Uterus (tissue), 4 donors: ENCODE results near the gene SPRED3. TPM values are rescaled to one million over a fixed set of nuclear protein-coding genes. Genes with fewer than 3 reads are reported as not detected.
"Not testable (repeated sequence)": the region's sequence is repeated elsewhere in the genome, so short reads cannot be mapped to it uniquely, and the experiment has no call there.

ENCODE experiments used
- DNase-seq, 2 donors: peaks; one replicate each; pipeline ENCODE4 v3.0.0-alpha.2; 2019 to 2020
- H3K27ac ChIP-seq, 2 donors: fragments of 200-600 bp; sonication (generic); 1 replicate in 1 of 2; 2 replicates in 1 of 2; pipeline ENCODE4 v1.5.1; 2016 to 2018
- H3K27me3 ChIP-seq, 2 donors: fragments of 200-600 bp; sonication (generic); one replicate each; pipeline ENCODE4 v1.5.1; 2018 to 2019; ENCODE audit warnings: control low read depth in 1 of 2
- H3K36me3 ChIP-seq, 2 donors: fragments of 200-600 bp; sonication (generic); one replicate each; pipeline ENCODE4 v1.5.1; 2019; ENCODE audit warnings: control low read depth in 1 of 2
- H3K4me1 ChIP-seq, 2 donors: fragments of 200-600 bp; sonication (generic); one replicate each; pipeline ENCODE4 v1.5.1; 2018 to 2019; ENCODE audit warnings: control low read depth in 1 of 2
- H3K4me3 ChIP-seq, 2 donors: fragments of 200-600 bp; sonication (generic); 1 replicate in 1 of 2; 2 replicates in 1 of 2; pipeline ENCODE4 v1.5.1; 2018 to 2019; ENCODE audit warnings: mild to moderate bottlenecking in 1 of 2
- H3K9me3 ChIP-seq, 2 donors: fragments of 200-600 bp; sonication (generic); one replicate each; pipeline ENCODE4 v1.5.1; 2019; ENCODE audit warnings: control low read depth in 1 of 2
- CTCF ChIP-seq, 4 experiments: fragments of 200-600 bp in 2 of 4; fragments of 450-650 bp in 2 of 4; sonication (generic) in 2 of 4; IDR thresholded peaks; one replicate each; pipeline ENCODE4 v1.5.1; 2016 to 2019; ENCODE audit warnings: antibody characterized with exemption in 4 of 4, mild to moderate bottlenecking in 2 of 4, moderate library complexity in 1 of 4
- POLR2A ChIP-seq, 2 donors: fragments of 450-650 bp; IDR thresholded peaks; one replicate each; pipeline ENCODE4 v1.6.1; 2016; ENCODE audit warnings: antibody characterized with exemption in 2 of 2, mild to moderate bottlenecking in 1 of 2, moderate library complexity in 1 of 2
- intact Hi-C: fragments of 100-400 bp; cut with DNase I; formaldehyde crosslinking; loops from one replicate; pipeline ENCODE4 v1.15.1; 2023; ENCODE audit warnings: low total_unique reads
- total RNA-seq, 4 donors: library from RNA; depleted of rRNA in 3 of 4; stranded (reverse); fragments of >200 nt in 3 of 4; gene quantifications; one replicate each; pipeline versions ENCODE4 v1.1.0 to v1.2.4, GENCODE V29; 2014 to 2023
- donor health status: DM: yes; HTN: yes; CAD: no.

Gene SPRED3
- total RNA-seq, 4 donors from 2014 or later, result 0.88 to 5.7 TPM; not detected in 2

- no peak for DNase-seq
- intact Hi-C loops, result loop anchor here (5.0 kb wide), 1 partner anchor 217 kb away; no protein-coding TSS in a partner anchor
These were observed 16.4 kb downstream of the SPRED3 start for GRCh38 chr19:38404858-38405257.

GRCh38 chr19:38405276-38405675 lies 16.8 kb downstream of the SPRED3 start:
- Histone ChIP-seq H3K36me3 (no peaks in the 10 kb centered on the region), H3K4me3 (no peak overlapping the region), H3K9me3 (no peaks in the 10 kb centered on the region), H3K4me1 (no peaks in the 10 kb centered on the region), H3K27ac (no peak overlapping the region), H3K27me3 (no peaks in the 10 kb centered on the region)
- DNase-seq, result no peak
- intact Hi-C loops, result loop anchor here (5.0 kb wide), 1 partner anchor 217 kb away; no protein-coding TSS in a partner anchor
- TF ChIP-seq CTCF (IDR thresholded peaks at IDR 0.05) (no peak), POLR2A (IDR thresholded peaks at IDR 0.05) (no peak)

More at GRCh38 chr19:38404858-38405257, 16.4 kb downstream of the SPRED3 start:
- Histone ChIP-seq H3K27ac (no peak overlapping the region), H3K4me1 (no peaks in the 10 kb centered on the region), H3K9me3 (no peaks in the 10 kb centered on the region), H3K36me3 (no peaks in the 10 kb centered on the region), H3K4me3 (no peak overlapping the region), H3K27me3 (no peaks in the 10 kb centered on the region)
- TF ChIP-seq POLR2A (IDR thresholded peaks at IDR 0.05) (no peak), CTCF (IDR thresholded peaks at IDR 0.05) (no peak)

GRCh38 chr19:38409631-38410133 lies 21.2 kb downstream of the SPRED3 start:
- no peaks in the 10 kb centered on the region for H3K9me3 ChIP-seq
- H3K27me3 ChIP-seq, result no peaks in the 10 kb centered on the region
- H3K4me1 ChIP-seq, result no peaks in the 10 kb centered on the region
- H3K4me3 ChIP-seq, result no peak overlapping the region
- intact Hi-C loops, result loop anchor here (5.0 kb wide), 1 partner anchor 213 kb away; no protein-coding TSS in a partner anchor
- H3K36me3 ChIP-seq, result no peaks in the 10 kb centered on the region
- no peak overlapping the region for H3K27ac ChIP-seq
- TF ChIP-seq CTCF (IDR thresholded peaks at IDR 0.05) (no peak), POLR2A (IDR thresholded peaks at IDR 0.05) (no peak)
- no peak for DNase-seq

- H3K27me3 ChIP-seq, H3K36me3 ChIP-seq, H3K27ac ChIP-seq, intact Hi-C loops, H3K4me1 ChIP-seq, DNase-seq, H3K9me3 ChIP-seq, H3K4me3 ChIP-seq: not testable (repeated sequence)
These were observed 21.9 kb downstream of the SPRED3 start for GRCh38 chr19:38410407-38410806.

- no peak for DNase-seq
- Histone ChIP-seq H3K9me3 (no peaks in the 10 kb centered on the region), H3K4me3 (no peak overlapping the region), H3K4me1 (no peaks in the 10 kb centered on the region), H3K27ac (no peak overlapping the region), H3K27me3 (no peaks in the 10 kb centered on the region), H3K36me3 (no peaks in the 10 kb centered on the region)
- intact Hi-C loops, result no loop called here
- no peak for TF ChIP-seq POLR2A (IDR thresholded peaks at IDR 0.05)
- TF ChIP-seq CTCF (IDR thresholded peaks at IDR 0.05), result no peak
These were observed 22.7 kb downstream of the SPRED3 start for GRCh38 chr19:38411041-38411712.

GRCh38 chr19:38411898-38412297 lies 23.4 kb downstream of the SPRED3 start:
- DNase-seq, intact Hi-C loops: not testable (repeated sequence)

More at GRCh38 chr19:38411898-38412297, 23.4 kb downstream of the SPRED3 start:
- not testable (repeated sequence) for H3K4me3 ChIP-seq, H3K27me3 ChIP-seq, H3K27ac ChIP-seq, H3K36me3 ChIP-seq, H3K9me3 ChIP-seq, H3K4me1 ChIP-seq
